Occipital lobe (tissue), 2 donors: Measurements from ENCODE around the gene TEX35. TPM values are rescaled to one million over a fixed set of nuclear protein-coding genes. Genes with fewer than 3 reads are reported as not detected.
"Not testable (repeated sequence)": the region's sequence is repeated elsewhere in the genome, so short reads cannot be mapped to it uniquely, and the experiment has no call there.

Source experiments
- DNase-seq: peaks from one replicate; lab custom pipeline; 2025; lab: John Stamatoyannopoulos, UW
- total RNA-seq: library from RNA; depleted of rRNA; stranded (reverse); fragments of >200 nt; gene quantifications from one replicate; pipeline ENCODE4 v1.2.3, GENCODE V29; 2014

Gene TEX35
- total RNA-seq, 1 donor from 2014 or later, result not detected

- DNase-seq, result peak; percentile 64
Observed at GRCh38 chr1:178540646-178541045, 27.7 kb downstream of the TEX35 start.

- no peak for DNase-seq
Observed at GRCh38 chr1:178541379-178541778, 28.5 kb downstream of the TEX35 start.

GRCh38 chr1:178541829-178542553 is 29.1 kb downstream of the TEX35 start:
- DNase-seq, result no peak

GRCh38 chr1:178542554-178543289 is 29.8 kb downstream of the TEX35 start:
- peak; percentile 80 for DNase-seq

GRCh38 chr1:178543290-178543607 is 30.3 kb downstream of the TEX35 start:
- DNase-seq, result no peak

DNA sequence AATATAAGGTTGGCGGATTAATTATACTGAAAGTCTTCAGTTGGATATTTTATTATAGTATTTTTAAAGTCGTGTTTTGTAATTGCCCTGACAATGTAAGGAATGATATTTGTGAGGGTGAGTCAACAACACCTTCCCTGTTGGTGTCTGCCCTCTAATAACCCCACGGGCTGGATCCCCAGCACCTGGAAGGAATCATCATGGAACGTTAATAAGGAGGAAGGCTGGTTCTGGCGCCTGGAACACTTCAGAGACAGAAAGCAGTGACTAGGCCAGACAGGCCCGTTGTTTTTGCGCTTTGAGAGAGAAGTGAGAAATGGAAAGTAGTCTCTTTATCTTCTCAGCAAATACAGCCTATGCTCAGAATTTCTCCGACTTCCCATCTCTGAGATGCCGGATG is 31.6 kb downstream of the TEX35 start:
- no peak for DNase-seq

GRCh38 chr1:178548108-178548507 is 35.2 kb downstream of the TEX35 start:
- DNase-seq, result no peak

DNA sequence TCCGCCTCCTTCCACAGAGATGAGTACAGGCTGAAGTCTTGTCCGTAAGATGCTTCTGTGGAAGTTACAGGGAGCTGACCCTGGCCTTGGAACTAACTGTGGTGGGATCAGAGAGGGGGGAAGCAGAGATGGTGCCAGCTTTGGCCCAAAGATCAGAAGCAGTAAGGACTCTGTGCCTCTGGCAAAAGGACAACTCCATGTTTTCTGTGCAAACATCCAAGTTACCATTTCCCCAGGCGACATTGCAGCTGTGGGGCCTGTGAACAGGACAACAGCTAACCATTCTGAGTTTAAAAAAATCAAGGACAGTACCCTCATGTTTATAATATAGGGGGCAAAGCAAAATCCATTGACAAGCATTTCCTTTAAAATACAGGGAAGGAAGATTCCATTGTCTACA is 38.4 kb downstream of the TEX35 start:
- DNase-seq, result no peak

GRCh38 chr1:178551940-178552339 is 39.0 kb downstream of the TEX35 start:
- DNase-seq, result no peak

GRCh38 chr1:178552856-178553255 is 39.9 kb downstream of the TEX35 start:
- no peak for DNase-seq

DNA sequence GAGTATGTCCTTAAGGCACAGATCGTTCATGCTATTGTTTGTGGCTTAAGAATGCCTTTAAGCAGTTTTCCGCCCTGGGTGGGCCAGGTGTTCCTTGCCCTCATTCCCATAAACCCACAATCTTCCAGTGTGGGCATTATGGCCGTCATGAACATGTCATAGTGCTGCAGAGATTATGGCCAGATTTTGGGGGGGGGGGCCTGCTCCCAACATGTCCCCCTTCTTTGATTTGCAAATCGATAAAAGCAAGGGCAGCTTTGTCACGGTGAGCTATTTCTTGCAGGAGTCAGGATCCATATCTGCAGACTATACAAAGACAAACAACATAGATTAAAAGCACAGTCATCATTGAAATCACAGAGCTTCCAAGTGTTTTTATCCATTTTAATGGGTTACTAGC is 41.4 kb downstream of the TEX35 start:
- not testable (repeated sequence) for DNase-seq

GRCh38 chr1:178555613-178556012 is 42.7 kb downstream of the TEX35 start:
- DNase-seq, result not testable (repeated sequence)

DNA sequence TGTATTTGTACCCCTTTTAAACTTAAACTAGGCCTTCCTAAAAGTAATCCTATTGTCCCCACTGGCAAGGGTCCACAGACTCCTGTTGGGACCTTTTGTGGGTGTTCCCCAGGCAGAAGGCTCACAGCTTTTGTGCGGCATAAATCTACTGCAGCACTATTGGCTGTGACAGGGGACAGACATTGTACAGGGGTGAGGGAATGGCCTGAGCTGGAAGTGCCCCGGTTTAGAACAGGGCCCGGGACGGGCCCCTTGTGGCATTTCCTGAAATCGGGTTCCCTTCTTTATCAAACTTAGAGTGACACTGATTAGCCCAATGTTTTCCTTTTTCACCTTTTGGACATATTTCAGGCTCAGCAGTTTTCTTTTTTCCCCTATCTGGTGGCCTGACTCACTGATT is 45.9 kb downstream of the TEX35 start:
- not testable (repeated sequence) for DNase-seq

- no peak for DNase-seq
Observed at GRCh38 chr1:178560871-178561376, 48.0 kb downstream of the TEX35 start.

GRCh38 chr1:178563099-178563820 is 50.4 kb downstream of the TEX35 start:
- no peak for DNase-seq

- DNase-seq, result no peak
Observed at GRCh38 chr1:178564086-178564782, 51.3 kb downstream of the TEX35 start.

- no peak for DNase-seq
Observed at GRCh38 chr1:178564783-178565180, 51.9 kb downstream of the TEX35 start.

GRCh38 chr1:178565586-178565985 is 52.7 kb downstream of the TEX35 start:
- no peak for DNase-seq

- DNase-seq, result no peak
Observed at GRCh38 chr1:178566187-178566586, 53.3 kb downstream of the TEX35 start.

- no peak for DNase-seq
Observed at GRCh38 chr1:178571807-178572206, 58.9 kb downstream of the TEX35 start.
